NCI-H2107 treated with DMSO at 0.1 percent for 48 hours (cell line): ENCODE results near the gene NTF4.
A peak's percentile ranks its signal among the peaks of the same experiment; 100 is the strongest.
"Not testable (repeated sequence)": the region's sequence is repeated elsewhere in the genome, so short reads cannot be mapped to it uniquely, and the experiment has no call there.

Experiments used
- DNase-seq: peaks from one replicate; lab custom pipeline; 2025; ENCODE audit not compliant: unreplicated experiment; lab: John Stamatoyannopoulos, UW

The NTF4 gene

DNA sequence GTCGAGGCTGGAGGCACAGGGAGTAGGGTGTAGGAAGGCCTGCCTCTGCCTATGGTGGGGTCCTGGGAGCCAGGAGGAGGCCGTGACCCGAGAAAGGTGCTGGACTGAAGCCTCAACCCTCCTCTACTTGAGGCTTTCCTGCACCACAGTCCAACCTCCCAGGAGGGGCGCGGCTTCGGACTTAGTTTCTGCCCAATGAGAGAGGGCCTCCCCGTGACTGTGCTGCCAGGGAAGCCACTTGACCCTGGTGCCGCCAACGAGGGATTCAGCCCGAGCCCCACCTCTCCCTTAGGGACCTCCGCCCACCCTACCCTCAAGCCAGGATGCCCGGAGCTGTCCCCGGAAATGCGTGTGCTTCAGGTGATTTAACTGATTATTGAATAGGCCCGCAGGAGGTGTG lies 40.4 kb downstream of the NTF4 start, which contains the start of gene CGB3:
Gene CGB3, minus strand, starts transcription at position 101 of the 400 bp plus-strand sequence. CDS start 362 bp downstream, outside the sequence.
- DNase-seq, result not testable (repeated sequence)

GRCh38 chr19:49022116-49022515 lies 42.5 kb downstream of the NTF4 start:
- no peak for DNase-seq

GRCh38 chr19:49020931-49021895 lies 43.4 kb downstream of the NTF4 start:
- DNase-seq, result no peak

DNA sequence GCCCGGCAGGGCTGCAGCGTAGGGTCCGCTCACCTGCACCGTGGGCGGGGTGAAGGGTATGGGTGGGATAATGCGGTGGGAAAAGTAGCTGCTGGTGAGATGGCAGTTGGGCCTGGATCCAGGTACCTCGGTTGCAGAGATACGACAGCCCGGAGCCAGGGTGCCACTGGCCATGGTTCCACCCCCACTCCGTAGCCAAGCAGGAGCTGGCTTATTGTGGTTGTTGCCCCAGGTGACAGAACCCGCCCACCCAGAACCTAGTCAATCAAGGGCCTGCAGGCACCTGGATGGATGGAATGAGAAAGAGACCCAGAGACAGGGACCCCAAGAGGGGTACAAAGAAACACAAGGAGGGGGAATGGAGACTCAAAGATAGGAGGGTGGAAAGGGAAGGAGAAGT lies 44.3 kb downstream of the NTF4 start:
- DNase-seq, result no peak

DNA sequence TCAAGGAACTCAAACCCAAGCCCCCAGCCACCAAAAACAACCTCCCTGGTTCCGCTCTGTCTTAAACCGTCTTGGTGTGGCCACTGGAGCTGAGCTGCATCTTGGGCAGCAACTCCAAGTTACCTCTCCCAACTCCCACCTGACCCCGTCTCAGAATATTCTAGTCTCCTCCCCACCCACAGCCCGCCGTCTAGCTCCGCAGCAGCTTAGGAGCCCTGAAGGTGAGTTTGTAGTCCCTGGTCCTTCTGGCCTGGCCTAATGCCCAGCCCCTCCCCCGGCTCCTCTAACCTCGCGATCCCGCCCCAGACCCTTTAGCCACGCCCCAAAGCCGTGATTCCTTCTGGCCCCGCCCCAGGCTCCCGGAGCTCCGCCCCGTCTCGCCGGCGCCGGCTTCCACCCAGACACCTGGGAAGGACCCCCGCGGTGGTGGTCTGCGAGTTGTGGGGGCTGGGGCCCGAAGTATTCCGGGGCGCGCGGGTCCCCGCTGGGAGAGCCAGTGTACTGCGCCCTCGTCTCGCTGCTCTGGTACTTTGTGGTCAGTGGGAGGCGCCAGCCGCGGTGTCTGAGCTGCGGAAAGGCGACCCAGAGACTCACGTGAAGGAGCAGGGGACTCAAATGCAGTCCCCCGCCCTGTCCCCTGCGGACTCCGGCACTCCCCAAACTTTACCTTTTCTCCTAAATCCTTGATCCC lies 45.2 kb downstream of the NTF4 start:
- DNase-seq, result peak; percentile 20

- DNase-seq, result not testable (repeated sequence)
Measured at GRCh38 chr19:49018388-49019241, 46.0 kb downstream of the NTF4 start.

DNA sequence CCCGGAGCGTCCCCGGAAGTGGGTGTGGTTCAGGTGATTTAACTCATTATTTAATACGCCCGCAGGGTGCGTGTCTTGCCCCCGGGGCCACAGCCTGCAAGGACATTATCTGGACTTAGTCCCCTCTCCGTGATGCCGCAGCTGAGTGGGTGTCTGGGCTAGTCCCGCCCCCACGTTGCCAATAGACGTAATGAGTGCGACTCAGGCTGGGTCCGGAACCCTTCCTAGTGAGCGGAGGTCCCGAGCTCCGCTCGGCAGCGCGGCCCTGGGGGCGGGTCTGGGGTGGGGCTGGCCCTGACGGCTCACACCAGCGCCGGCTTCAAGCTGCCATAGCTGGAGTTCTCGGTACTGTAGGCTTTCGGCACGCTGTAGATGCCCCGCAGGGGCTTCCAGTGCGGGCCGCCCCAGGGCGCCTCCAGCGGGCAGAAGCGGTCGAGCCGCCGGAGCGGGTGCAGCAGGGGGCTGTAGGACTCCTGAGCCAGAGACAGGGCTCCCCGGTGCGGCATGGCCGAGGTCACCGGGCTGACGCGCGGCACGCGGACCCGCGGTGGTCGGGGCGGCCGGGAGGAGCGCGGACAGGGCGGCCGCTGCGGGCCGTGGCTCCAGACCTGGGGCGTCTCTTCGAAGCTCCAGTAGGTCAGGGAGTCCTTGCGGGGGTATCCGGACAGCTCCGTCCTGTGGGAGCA lies 46.8 kb downstream of the NTF4 start:
- DNase-seq, result no peak

DNA sequence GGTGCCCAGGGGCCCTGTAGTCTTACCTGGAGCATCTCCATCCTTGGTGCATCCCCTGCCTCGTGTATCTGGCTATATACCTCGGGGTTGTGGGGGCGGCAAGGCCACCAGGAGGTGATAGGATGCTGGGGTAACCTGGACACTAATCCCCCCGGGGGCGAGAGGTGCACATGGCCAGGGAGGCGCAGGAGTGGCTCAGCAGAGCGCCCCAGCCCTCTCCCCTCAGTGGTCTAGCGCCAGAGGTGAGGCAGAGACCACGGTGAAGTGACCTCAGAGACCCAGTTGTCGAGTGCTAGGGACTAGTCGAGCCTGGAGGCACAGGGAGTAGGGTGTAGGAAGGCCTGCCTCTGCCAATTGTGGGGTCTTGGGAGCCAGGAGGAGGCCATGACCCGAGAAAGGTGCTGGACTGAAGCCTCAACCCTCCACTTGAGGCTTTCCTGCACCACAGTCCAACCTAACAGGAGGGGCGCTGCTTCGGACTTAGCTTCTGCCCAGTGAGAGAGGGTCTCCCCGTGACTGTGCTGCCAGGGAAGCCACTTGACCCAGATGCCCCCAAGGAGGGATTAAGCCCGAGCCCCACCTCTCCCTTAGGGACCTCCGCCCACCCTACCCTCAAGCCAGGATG lies 47.5 kb downstream of the NTF4 start, which contains the start of gene LHB:
Gene LHB, minus strand, starts transcription at position 51 of the 625 bp plus-strand sequence. Its CDS starts 10 bp downstream, at position 41.
- no peak for DNase-seq

GRCh38 chr19:49016067-49016839 lies 48.4 kb downstream of the NTF4 start:
- DNase-seq, result no peak

DNA sequence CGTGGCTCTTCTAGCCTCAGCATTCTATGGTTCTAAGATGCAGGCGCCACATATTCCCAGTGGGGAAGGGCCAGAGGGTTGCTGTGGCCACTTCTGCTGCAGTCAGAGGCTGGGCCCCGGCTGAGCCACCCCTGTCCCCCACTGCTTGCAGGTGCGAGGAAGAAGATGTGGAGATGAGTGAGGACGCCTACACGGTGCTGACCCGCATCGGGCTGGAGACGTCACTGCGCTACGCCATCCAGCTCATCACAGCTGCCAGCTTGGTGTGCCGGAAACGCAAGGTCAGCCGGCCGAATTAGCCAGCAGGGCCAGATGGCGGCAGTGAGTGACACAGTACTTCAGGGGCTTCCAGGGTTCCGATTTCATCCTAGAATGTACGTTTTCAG lies 49.8 kb downstream of the NTF4 start:
- DNase-seq, result no peak

DNA sequence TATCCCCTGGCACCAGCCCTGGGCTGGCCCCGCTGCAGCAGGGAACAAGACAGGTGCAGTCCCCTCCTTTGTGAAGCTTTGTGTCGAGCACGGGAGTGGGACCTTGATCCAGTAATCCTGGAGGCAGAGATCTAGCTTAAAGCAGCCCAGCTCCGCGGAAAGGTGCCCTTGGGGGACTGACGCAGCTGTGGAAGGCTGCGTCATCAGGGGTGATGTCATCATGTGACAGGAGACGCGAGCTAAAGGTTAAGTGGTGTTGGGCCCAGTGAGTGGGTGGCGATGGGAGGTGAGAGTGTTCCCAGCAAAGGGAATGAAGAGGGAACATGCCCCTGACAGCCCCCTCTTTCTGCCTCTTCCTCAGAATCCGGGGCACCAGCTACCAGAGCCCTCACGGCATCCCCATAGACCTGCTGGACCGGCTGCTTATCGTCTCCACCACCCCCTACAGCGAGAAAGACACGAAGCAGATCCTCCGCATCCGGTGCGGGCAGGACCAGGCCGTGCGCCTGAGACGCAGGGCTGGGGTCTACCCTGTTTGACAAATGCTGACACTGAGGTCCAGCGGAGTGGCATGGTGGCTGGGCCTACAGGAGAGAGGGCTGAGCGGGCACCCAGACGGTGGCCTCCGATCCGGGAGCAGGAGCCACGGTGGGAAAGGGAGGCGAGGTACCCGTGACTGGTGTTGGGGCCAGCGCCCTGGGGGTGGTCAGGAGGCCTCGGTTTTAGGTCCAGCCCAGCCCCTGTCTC lies 50.3 kb downstream of the NTF4 start:
- no peak for DNase-seq

- DNase-seq, result no peak
Measured at GRCh38 chr19:49011194-49011593, 53.4 kb downstream of the NTF4 start.
